GM12864 (cell line): ENCODE results near the gene GPR179.
"Not testable (repeated sequence)": the region's sequence is repeated elsewhere in the genome, so short reads cannot be mapped to it uniquely, and the experiment has no call there.

Experiments used
- DNase-seq: peaks from one replicate; pipeline ENCODE4 v3.0.0-alpha.2; 2011; ENCODE audit warnings: low read depth
- H3K4me3 ChIP-seq: 2 replicates; pipeline ENCODE4 v1.5.1; 2011; ENCODE audit warnings: mild to moderate bottlenecking, low read depth, low read length, control low read depth
- TF ChIP-seq, protein P1 (sequence below): IDR thresholded peaks from 2 replicates; pipeline ENCODE4 v1.5.1; 2011; ENCODE audit warnings: low read depth, mild to moderate bottlenecking, moderate library complexity, low read length, control low read depth, inconsistent platforms; ENCODE audit errors: missing control alignments

GPR179 gene

DNA sequence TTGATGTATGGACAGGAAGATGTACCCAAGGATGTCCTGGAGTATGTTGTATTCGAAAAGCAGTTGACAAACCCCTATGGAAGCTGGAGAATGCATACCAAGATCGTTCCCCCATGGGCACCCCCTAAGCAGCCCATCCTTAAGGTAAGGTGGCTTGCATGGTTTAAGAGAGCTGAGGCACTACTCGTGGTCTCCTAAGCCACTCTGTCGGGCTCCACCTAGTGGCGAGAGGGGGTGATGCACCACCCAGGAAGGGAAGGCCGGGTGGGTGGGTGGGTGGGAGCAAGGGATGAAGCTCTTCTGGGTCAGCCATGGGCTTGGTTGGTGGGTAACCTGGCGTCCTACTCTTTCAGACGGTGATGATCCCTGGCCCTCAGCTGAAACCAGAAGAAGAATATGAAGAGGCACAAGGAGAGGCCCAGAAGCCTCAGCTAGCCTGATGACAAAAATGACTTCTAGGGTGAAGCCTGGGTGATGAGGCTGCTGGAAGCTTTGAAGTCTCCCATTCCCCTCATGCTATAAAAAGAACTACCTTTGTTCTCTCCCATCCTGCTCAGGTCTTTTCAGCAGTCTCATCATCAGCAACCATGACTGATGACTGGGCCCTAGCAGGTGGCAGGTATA lies 21.5 kb downstream of the GPR179 start:
- TF ChIP-seq, protein P1, sequence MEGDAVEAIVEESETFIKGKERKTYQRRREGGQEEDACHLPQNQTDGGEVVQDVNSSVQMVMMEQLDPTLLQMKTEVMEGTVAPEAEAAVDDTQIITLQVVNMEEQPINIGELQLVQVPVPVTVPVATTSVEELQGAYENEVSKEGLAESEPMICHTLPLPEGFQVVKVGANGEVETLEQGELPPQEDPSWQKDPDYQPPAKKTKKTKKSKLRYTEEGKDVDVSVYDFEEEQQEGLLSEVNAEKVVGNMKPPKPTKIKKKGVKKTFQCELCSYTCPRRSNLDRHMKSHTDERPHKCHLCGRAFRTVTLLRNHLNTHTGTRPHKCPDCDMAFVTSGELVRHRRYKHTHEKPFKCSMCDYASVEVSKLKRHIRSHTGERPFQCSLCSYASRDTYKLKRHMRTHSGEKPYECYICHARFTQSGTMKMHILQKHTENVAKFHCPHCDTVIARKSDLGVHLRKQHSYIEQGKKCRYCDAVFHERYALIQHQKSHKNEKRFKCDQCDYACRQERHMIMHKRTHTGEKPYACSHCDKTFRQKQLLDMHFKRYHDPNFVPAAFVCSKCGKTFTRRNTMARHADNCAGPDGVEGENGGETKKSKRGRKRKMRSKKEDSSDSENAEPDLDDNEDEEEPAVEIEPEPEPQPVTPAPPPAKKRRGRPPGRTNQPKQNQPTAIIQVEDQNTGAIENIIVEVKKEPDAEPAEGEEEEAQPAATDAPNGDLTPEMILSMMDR: peak; percentile 81
- peak; percentile 22 for DNase-seq
- H3K4me3 ChIP-seq: no peak overlapping the region

DNA sequence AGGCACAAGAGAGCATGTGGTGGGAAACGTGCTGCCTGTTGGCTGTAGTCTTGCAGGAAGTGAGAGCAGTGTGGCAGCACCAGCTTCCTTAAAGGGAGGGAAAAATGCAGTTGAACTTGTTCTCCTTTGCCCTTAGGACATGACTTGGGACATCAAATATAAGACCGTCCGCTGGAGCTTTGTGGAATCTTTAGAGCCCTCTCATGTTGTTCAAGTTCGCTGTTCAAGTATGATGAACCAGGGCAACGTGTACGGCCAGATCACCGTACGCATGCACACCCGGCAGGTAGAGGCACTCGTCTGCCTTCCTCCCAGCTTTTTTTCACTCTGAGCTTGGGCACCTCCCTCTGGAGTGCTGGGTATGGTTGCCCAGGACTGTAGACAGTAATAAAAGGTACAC lies 23.3 kb downstream of the GPR179 start:
- no peak for DNase-seq
- TF ChIP-seq, protein P1: no peak
- H3K4me3 ChIP-seq: no peak overlapping the region

DNA sequence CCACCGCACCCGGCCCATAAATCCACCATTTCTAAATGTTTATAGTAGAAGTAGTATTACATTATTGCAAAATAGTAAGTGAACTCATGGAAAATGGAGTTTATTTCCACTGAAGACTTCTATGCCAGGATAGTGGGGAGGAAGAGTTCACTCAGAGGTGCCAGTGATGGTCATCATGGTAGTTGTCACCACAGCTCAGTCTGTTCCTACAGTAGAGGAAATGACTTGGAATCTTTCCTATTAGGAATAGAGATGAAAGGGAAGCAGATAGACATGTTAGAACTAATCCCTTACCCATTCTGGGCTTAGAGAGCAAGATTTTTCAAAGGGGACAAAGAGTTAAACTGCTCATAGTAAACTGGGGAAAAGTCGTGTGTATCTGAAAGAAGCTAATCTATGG lies 26.7 kb downstream of the GPR179 start:
- H3K4me3 ChIP-seq: no peak overlapping the region
- TF ChIP-seq, protein P1: no peak
- DNase-seq: no peak

DNA sequence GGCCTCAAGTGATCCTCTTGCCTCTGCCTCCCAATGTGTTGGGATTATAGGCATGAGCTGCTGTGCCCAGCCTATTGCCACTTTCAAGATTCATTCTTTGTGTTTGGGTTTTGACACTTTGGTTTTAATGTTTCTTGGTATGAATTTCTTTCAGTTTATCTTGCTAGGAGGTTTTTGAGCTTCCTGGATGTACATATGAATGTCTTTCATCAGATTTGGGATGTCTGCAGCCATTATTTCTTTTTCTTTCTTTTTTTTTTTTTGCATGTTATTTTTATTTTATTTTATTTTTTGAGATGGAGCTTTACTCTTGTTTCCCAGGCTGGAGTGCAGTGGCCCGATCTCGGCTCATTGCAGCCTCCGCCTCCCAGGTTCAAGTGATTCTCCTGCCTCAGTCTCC lies 28.3 kb downstream of the GPR179 start:
- DNase-seq: no peak
- TF ChIP-seq, protein P1: no peak
- H3K4me3 ChIP-seq: no peak overlapping the region

DNA sequence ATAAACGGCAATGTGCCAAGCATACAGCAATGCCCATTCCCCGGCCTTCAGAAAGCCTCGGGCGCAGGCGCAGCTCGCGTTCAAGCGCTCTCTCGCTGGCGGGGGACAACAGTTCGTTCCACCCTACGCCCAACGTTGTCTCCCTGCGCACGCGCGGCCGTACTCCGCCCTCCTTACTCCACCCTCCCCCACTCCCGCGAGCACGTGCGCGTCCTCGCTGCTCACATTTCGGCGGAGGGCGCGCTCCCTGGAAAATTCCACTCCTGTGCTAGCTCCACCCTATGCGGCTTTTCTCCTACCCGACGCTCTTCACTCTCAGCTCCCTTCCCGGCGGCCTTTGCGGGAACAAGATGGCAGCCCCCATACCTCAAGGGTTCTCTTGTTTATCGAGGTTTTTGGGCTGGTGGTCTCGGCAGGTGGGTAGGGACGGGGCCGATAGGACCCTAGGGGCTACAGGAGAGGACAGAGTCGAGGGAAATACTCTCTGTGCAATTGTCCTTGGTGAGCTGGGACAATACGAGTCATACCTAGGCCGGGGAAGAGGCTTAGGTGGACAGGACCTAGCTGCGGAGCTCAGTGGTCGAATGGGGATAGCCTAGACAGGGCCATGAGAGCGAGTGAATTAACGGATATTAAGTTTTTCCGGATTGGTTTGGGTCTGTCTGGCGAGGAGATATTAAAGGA lies 46.8 kb downstream of the GPR179 start, which contains the start of gene MRPL45:
Gene MRPL45, plus strand, starts transcription at position 335 of the 684 bp plus-strand sequence. Its CDS starts 16 bp downstream, at position 351.
- peak within 1 kb of the TSS; percentile 75 for H3K4me3 ChIP-seq
- peak; percentile 92 for DNase-seq

DNA sequence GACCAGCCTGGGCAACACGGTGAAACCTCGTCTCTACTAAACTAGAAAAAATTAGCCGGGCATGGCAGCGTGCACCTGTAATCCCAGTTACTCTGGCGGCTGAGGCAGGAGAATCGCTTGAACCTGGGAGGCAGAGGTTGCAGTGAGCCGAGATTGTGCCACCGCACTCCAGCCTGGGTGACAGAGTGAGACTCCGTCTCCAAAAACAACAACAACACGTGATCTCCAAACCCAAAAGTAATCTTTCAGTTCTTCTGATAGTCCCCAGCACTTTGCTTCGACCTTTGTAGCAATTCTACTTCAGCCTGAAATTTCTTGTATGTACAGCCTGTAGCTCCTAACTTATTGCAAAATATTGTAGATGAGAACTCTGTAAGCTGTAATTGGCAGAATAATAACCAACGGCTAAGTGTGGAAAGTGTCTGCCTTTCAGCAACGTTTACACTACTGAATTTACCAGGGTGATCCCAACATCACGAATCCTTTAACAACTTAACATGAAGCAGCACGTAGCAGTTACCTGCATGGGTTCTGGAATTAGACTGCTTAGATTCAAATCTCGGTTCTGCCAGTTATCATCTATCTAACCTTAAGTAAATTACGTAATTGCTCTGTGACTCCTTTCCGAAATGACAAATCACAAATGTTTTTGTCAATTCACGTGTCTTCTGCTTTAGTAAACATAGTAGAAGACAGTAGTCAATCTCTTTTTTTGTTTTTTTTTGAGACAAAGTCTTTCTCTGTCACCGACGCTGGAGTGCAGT lies 48.0 kb downstream of the GPR179 start:
- peak overlapping the region; percentile 33 for H3K4me3 ChIP-seq
- DNase-seq: not testable (repeated sequence)

DNA sequence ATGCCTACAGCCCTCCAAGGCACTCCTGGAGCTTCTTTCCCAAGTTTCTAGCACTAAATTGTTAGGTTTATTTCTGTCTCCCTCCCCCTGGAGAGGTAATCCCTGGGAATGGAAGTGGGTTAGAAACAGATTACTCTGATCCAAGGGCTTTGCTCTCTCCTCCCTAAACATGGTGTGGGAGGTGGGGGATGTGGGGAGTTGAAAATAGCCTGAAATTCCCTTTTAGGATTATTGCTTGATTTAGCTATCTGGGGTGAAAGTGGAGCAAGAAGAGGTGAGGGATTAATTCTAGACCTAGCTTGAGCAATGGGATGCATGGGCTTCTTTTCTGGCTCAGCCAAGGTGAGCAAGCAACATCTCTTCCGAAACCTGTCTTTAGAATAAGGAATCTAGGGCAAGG lies 54.0 kb downstream of the GPR179 start:
- DNase-seq, H3K4me3 ChIP-seq: not testable (repeated sequence)

DNA sequence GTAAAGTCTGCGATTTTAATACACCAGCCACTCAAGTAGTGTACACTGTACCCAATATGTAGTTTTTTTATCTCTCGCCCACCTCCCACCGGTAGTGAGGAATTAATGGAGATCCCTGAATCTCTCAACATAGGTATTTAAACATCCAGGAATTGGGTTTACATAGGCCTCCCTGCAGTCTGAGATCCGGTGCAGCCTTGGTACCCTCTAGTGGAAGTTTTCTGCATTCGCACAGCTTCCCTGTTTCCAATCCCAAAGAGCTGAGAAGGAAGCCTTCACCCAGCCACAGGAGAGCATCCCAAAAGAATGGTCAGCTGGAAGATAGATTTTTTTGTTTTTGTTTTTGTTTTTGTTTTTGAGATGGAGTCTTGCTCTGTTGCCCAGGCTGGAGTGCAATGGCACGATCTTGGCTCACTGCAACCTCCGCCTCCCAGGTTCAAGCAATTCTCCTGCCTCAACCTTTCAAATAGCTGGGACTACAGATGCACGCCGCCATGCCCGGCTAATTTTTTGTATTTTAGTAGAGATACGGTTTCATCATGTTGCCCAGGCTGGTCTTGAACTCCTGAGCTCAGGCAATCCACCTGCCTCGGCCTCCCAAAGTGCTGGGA lies 55.4 kb downstream of the GPR179 start:
- TF ChIP-seq, protein P1: peak; percentile 12
- DNase-seq, H3K4me3 ChIP-seq: not testable (repeated sequence)

DNA sequence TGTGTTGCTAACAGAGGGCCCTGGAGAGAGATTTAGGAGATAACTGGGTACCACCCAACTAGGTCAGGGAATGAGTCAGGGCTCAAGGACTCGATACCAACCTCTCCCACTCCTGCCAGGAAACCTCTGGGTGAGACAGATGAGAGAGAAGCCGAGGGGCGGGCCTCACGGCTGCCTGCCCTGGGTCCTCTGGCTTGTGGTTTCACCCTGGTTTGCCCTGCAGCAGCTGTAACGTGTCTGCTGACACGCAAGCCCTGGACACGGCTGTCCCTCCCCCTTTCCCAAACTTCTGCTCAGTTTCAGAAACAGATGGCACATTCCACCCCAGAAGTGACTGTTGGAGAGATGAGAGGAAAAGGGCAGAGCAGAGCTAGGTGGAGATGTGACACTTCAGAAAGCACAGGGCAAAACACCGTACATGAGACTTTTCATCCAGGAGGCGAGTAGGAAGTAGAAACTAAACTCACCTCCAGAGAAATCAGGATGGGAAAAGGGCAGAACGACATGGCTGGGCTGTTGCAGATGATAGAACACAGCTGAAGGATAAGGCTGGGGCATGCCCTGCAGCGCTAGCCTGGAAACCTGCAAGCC lies 57.2 kb downstream of the GPR179 start:
- not testable (repeated sequence) for DNase-seq, H3K4me3 ChIP-seq

DNA sequence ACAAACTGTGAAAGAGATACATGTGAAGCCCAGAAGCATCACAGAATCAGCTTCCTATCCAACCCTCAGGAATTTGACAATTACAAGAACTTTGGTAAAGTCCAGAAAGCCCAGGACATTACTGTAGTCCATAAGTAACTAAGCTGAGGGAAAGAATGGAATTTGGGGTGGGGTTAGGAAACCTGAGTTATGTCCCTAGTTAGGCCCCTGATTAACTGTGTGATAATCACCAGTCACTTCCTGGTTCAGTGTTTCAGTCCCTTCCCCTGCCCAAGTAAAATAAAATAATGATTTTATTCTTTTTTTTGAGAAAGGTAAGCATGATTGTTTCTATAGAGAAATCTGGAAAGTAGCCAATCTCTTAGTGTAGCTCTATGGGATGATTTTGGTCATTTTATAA lies 57.8 kb downstream of the GPR179 start:
- H3K4me3 ChIP-seq: not testable (repeated sequence)

More for the DNA sequence above, 57.8 kb downstream of the GPR179 start:
- DNase-seq: not testable (repeated sequence)
